OCI-LY1 (cell line): ENCODE measurements around the gene MOK.
A peak's percentile ranks its signal among the peaks of the same experiment; 100 is the strongest.

ENCODE experiments used
- H2AFZ ChIP-seq: fragments of 200-600 bp; sonication (generic), shearing (Covaris generic); 2 replicates; pipeline ENCODE4 v1.6.0; 2014; ENCODE audit warnings: antibody characterized with exemption, mild to moderate bottlenecking, low read length
- H3F3A ChIP-seq: fragments of 200-600 bp; sonication (generic), shearing (Covaris generic); 2 replicates; pipeline ENCODE4 v1.6.0; 2014; ENCODE audit warnings: mild to moderate bottlenecking, antibody characterized with exemption, low read length, moderate library complexity; ENCODE audit not compliant: insufficient read depth
- H3K27ac ChIP-seq: fragments of 200-600 bp; sonication (generic); 2 replicates; pipeline ENCODE4 v1.5.1; 2014; ENCODE audit warnings: low read length, mixed run types, mild to moderate bottlenecking, low read depth; ENCODE audit not compliant: poor library complexity, severe bottlenecking
- H3K27me3 ChIP-seq: fragments of 200-600 bp; sonication (generic); 2 replicates; pipeline ENCODE4 v1.6.0; 2014; ENCODE audit warnings: antibody characterized with exemption, mild to moderate bottlenecking, low read length, moderate library complexity; ENCODE audit not compliant: insufficient read depth
- H3K36me3 ChIP-seq: fragments of 200-600 bp; sonication (generic); 2 replicates; pipeline ENCODE4 v1.6.1; 2014; ENCODE audit warnings: mild to moderate bottlenecking, antibody characterized with exemption, low read length, moderate library complexity, mixed read lengths; ENCODE audit not compliant: insufficient read depth
- H3K4me1 ChIP-seq: fragments of 200-600 bp; sonication (generic); 2 replicates; pipeline ENCODE4 v1.5.1; 2014; ENCODE audit warnings: mild to moderate bottlenecking, low read length, moderate library complexity; ENCODE audit not compliant: insufficient read depth, severe bottlenecking
- H3K4me2 ChIP-seq: fragments of 200-600 bp; sonication (generic), shearing (Covaris generic); 2 replicates; pipeline ENCODE4 v1.6.1; 2014; ENCODE audit warnings: low read length
- H3K4me3 ChIP-seq: fragments of 200-600 bp; sonication (generic); 2 replicates; pipeline ENCODE4 v1.5.1; 2014; ENCODE audit warnings: low read length, low read depth, mild to moderate bottlenecking, mixed read lengths; ENCODE audit not compliant: poor library complexity, severe bottlenecking
- H3K79me2 ChIP-seq: fragments of 200-600 bp; shearing (Covaris generic); 2 replicates; pipeline ENCODE4 v1.6.1; 2016; ENCODE audit warnings: mixed run types, low read length, mixed read lengths; ENCODE audit not compliant: insufficient read depth
- H3K9ac ChIP-seq: fragments of 200-600 bp; sonication (generic), shearing (Covaris generic); 2 replicates; pipeline ENCODE4 v1.6.1; 2014; ENCODE audit warnings: mild to moderate bottlenecking, low read length, mixed read lengths
- H3K9me2 ChIP-seq: fragments of 200-600 bp; sonication (generic), shearing (Covaris generic); 2 replicates; pipeline ENCODE4 v1.6.1; 2014; ENCODE audit warnings: low read depth, mild to moderate bottlenecking, low read length, mixed read lengths
- H3K9me3 ChIP-seq: fragments of 200-600 bp; shearing (Covaris generic); 2 replicates; pipeline ENCODE4 v1.6.1; 2014; ENCODE audit warnings: low read length, mixed read lengths
- H4K20me1 ChIP-seq: fragments of 200-600 bp; sonication (generic), shearing (Covaris generic); 2 replicates; pipeline ENCODE4 v1.6.0; 2016; ENCODE audit warnings: mild to moderate bottlenecking, low read length; ENCODE audit not compliant: insufficient read depth
- CTCF ChIP-seq: fragments of 200-600 bp; sonication (generic), shearing (Covaris generic); IDR thresholded peaks from 2 replicates; pipeline ENCODE4 v1.5.1; 2017; ENCODE audit warnings: mild to moderate bottlenecking, antibody characterized with exemption, low read length, moderate library complexity, mixed read lengths
- EZH2 ChIP-seq: fragments of 200-600 bp; sonication (generic), shearing (Covaris generic); IDR thresholded peaks from 2 replicates; pipeline ENCODE4 v1.8.0; 2017; ENCODE audit warnings: borderline replicate concordance, mixed run types, mild to moderate bottlenecking, antibody characterized with exemption, low read length, moderate library complexity, mixed read lengths

The MOK gene

DNA sequence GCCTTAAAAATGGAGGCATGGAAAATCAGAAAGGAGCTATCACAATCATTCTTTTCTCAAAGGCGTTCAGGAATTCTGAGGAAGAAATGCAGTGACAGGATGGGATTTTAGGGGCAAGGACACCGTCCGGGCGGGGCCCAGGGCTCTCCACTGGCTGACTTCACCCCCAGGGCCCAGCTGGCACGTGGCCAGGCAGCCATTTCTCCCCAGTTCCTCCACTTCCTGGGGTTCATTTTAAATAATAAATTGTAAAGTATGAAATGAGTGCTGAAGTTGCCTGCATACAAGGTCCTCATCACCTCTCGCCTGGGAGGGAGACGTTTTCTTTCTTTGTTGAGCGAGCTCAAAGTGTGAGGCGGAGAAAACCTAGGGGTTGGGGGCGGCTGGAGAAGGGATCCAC is 91.5 kb downstream of the MOK start:
- TF ChIP-seq CTCF (no peak), EZH2 (no peak)
- Histone ChIP-seq H4K20me1 (no peaks in the 10 kb centered on the region), H2AFZ (no peak overlapping the region), H3K79me2 (no peaks in the 10 kb centered on the region), H3K27ac (peak overlapping the region; percentile 28), H3K9me3 (no peaks in the 10 kb centered on the region), H3K4me3 (no peak overlapping the region), H3K36me3 (peaks cover 16% of the 10 kb centered on the region), H3K9me2 (no peaks in the 10 kb centered on the region), H3K4me1 (peaks cover 28% of the 10 kb centered on the region), H3K27me3 (no peaks in the 10 kb centered on the region), H3K4me2 (no peak overlapping the region), H3K9ac (no peak overlapping the region), H3F3A (no peaks in the 10 kb centered on the region)

DNA sequence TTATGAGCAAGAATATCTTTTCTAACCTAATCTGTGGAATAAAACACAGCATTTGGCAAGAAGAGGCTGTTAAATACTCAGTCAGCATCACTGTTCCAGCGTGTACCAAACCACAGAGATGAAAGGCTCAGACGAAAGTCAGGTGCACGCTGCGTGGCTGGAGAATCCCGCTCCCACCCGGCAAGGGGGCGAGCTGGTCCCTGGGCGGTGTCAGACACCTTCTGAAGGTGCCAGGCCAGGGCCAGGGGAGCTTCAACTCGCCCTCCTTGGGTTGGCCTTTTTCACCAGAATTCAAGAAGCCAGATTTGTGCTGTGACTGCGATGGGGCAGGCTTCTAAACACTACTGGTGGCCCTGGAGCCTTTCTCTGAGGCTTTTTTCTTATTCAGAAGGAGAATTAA is 92.1 kb downstream of the MOK start:
- Histone ChIP-seq H3K9me3 (no peaks in the 10 kb centered on the region), H3K4me2 (no peak overlapping the region), H4K20me1 (no peaks in the 10 kb centered on the region), H3K4me3 (no peak overlapping the region), H3K79me2 (no peaks in the 10 kb centered on the region), H3K27ac (peak overlapping the region; percentile 28), H2AFZ (no peak overlapping the region), H3K4me1 (peaks cover 22% of the 10 kb centered on the region), H3F3A (no peaks in the 10 kb centered on the region), H3K27me3 (no peaks in the 10 kb centered on the region), H3K9me2 (no peaks in the 10 kb centered on the region), H3K36me3 (peaks cover 22% of the 10 kb centered on the region), H3K9ac (no peak overlapping the region)
- TF ChIP-seq CTCF (no peak), EZH2 (no peak)

DNA sequence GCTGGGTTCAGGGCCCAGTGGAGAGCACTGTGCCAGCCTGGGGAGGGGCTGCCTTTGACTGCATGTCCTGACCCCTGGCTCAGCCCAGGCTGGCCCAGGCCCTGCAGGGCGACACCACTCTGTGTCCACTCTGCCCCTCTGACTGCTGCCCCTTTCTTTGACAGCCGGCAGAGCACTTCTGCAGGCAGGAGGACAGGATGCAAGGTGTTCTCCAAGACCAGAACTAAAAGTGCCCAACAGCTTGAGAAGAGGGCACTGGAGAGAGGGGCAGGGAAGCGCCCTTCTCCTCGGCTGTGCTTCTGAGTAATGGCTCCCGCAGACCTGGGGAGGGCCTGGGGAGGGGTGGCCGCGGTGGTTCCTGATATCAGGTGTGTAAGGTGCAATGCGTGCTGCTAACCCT is 92.6 kb downstream of the MOK start:
- no peaks in the 10 kb centered on the region for H3K79me2 ChIP-seq
- no peaks in the 10 kb centered on the region for H3K9me2 ChIP-seq
- no peak overlapping the region for H3K4me2 ChIP-seq
- TF ChIP-seq CTCF (no peak), EZH2 (no peak)
- peaks cover 21% of the 10 kb centered on the region for H3K4me1 ChIP-seq
- H3K9ac ChIP-seq, result no peak overlapping the region
- no peak overlapping the region for H3K27ac ChIP-seq
- H3F3A ChIP-seq, result no peaks in the 10 kb centered on the region
- H2AFZ ChIP-seq, result no peak overlapping the region
- H4K20me1 ChIP-seq, result no peaks in the 10 kb centered on the region
- no peak overlapping the region for H3K4me3 ChIP-seq
- H3K9me3 ChIP-seq, result no peaks in the 10 kb centered on the region
- no peaks in the 10 kb centered on the region for H3K27me3 ChIP-seq
- H3K36me3 ChIP-seq, result peaks cover 23% of the 10 kb centered on the region
